Memory B cell (primary cell): Measurements from ENCODE around the gene SH3YL1.

Source experiments
- ATAC-seq: fragments of 150-1000 bp; cut with Tn5 transposase; 2 replicates; pipeline ENCODE4 v1.10.0; 2021; ENCODE audit warnings: low read depth, mild to moderate bottlenecking, moderate library complexity
- DNase-seq, 2 donors: peaks; one replicate each; pipeline ENCODE4 v3.0.0; 2022; ENCODE audit warnings: low spot score in 2 of 2
- H3K27ac Mint-ChIP-seq: one replicate; pipeline ENCODE4 v1.8.0; 2022; ENCODE audit warnings: mild to moderate bottlenecking, moderate library complexity, mixed read lengths
- H3K27me3 Mint-ChIP-seq: one replicate; pipeline ENCODE4 v1.8.0; 2022; ENCODE audit warnings: mixed read lengths
- H3K36me3 Mint-ChIP-seq: one replicate; pipeline ENCODE4 v1.8.0; 2022; ENCODE audit warnings: mild to moderate bottlenecking, mixed read lengths
- H3K4me1 Mint-ChIP-seq: one replicate; pipeline ENCODE4 v1.8.0; 2022; ENCODE audit warnings: mixed read lengths
- H3K4me3 Mint-ChIP-seq: one replicate; pipeline ENCODE4 v1.8.0; 2022; ENCODE audit warnings: mild to moderate bottlenecking, moderate library complexity, mixed read lengths
- H3K9me3 Mint-ChIP-seq: one replicate; pipeline ENCODE4 v1.8.0; 2022; ENCODE audit warnings: mixed read lengths

SH3YL1 gene

GRCh38 chr2:257429-257828 is 6.4 kb downstream of the SH3YL1 start:
- DNase-seq (no peak), ATAC-seq (no peak)
- no peak overlapping the region for H3K27ac Mint-ChIP-seq
- no peaks in the 10 kb centered on the region for H3K27me3 Mint-ChIP-seq
- H3K4me3 Mint-ChIP-seq: no peak overlapping the region
- H3K4me1 Mint-ChIP-seq: no peaks in the 10 kb centered on the region
- H3K36me3 Mint-ChIP-seq: peaks cover 7% of the 10 kb centered on the region
- H3K9me3 Mint-ChIP-seq: peaks cover 6% of the 10 kb centered on the region

- no peaks in the 10 kb centered on the region for H3K27me3 Mint-ChIP-seq
- ATAC-seq: no peak
- peaks cover 6% of the 10 kb centered on the region for H3K9me3 Mint-ChIP-seq
- no peak overlapping the region for H3K27ac Mint-ChIP-seq
- DNase-seq: no peak
- H3K36me3 Mint-ChIP-seq: peaks cover 12% of the 10 kb centered on the region
- no peaks in the 10 kb centered on the region for H3K4me1 Mint-ChIP-seq
- H3K4me3 Mint-ChIP-seq: no peak overlapping the region
These were observed 7.7 kb downstream of the SH3YL1 start for GRCh38 chr2:256094-256493.

- no peak overlapping the region for H3K27ac Mint-ChIP-seq
- DNase-seq: no peak
- peaks cover 6% of the 10 kb centered on the region for H3K9me3 Mint-ChIP-seq
- H3K4me3 Mint-ChIP-seq: no peak overlapping the region
- peaks cover 12% of the 10 kb centered on the region for H3K36me3 Mint-ChIP-seq
- no peaks in the 10 kb centered on the region for H3K4me1 Mint-ChIP-seq
- no peak for ATAC-seq
- H3K27me3 Mint-ChIP-seq: no peaks in the 10 kb centered on the region
These were observed 8.6 kb downstream of the SH3YL1 start for GRCh38 chr2:255195-255594.

GRCh38 chr2:254241-254640 is 9.6 kb downstream of the SH3YL1 start:
- H3K27ac Mint-ChIP-seq: no peak overlapping the region
- peaks cover 6% of the 10 kb centered on the region for H3K9me3 Mint-ChIP-seq
- ATAC-seq (no peak), DNase-seq (no peak)
- peaks cover 10% of the 10 kb centered on the region for H3K36me3 Mint-ChIP-seq
- no peaks in the 10 kb centered on the region for H3K4me1 Mint-ChIP-seq
- H3K27me3 Mint-ChIP-seq: no peaks in the 10 kb centered on the region
- H3K4me3 Mint-ChIP-seq: no peak overlapping the region

GRCh38 chr2:253202-253638 is 10.6 kb downstream of the SH3YL1 start:
- Mint-ChIP-seq H3K4me1 (no peaks in the 10 kb centered on the region), H3K36me3 (peaks cover 7% of the 10 kb centered on the region), H3K27ac (no peak overlapping the region), H3K4me3 (no peak overlapping the region), H3K9me3 (peaks cover 1% of the 10 kb centered on the region), H3K27me3 (no peaks in the 10 kb centered on the region)
- DNase-seq (no peak), ATAC-seq (no peak)

- peaks cover 7% of the 10 kb centered on the region for H3K36me3 Mint-ChIP-seq
- H3K4me3 Mint-ChIP-seq: no peak overlapping the region
- H3K27me3 Mint-ChIP-seq: no peaks in the 10 kb centered on the region
- H3K4me1 Mint-ChIP-seq: no peaks in the 10 kb centered on the region
- H3K27ac Mint-ChIP-seq: no peak overlapping the region
- DNase-seq (no peak), ATAC-seq (no peak)
- no peaks in the 10 kb centered on the region for H3K9me3 Mint-ChIP-seq
These were observed 11.7 kb downstream of the SH3YL1 start for GRCh38 chr2:252001-252602.

- ATAC-seq (no peak), DNase-seq (no peak)
- no peak overlapping the region for H3K27ac Mint-ChIP-seq
- H3K9me3 Mint-ChIP-seq: no peaks in the 10 kb centered on the region
- H3K4me3 Mint-ChIP-seq: no peak overlapping the region
- H3K4me1 Mint-ChIP-seq: peaks cover 4% of the 10 kb centered on the region
- no peaks in the 10 kb centered on the region for H3K27me3 Mint-ChIP-seq
- H3K36me3 Mint-ChIP-seq: peaks cover 13% of the 10 kb centered on the region
These were observed 14.2 kb downstream of the SH3YL1 start for GRCh38 chr2:249538-250042.

GRCh38 chr2:248724-249123 is 15.1 kb downstream of the SH3YL1 start:
- ATAC-seq: no peak
- H3K36me3 Mint-ChIP-seq: peaks cover 20% of the 10 kb centered on the region
- no peak for DNase-seq
- no peaks in the 10 kb centered on the region for H3K9me3 Mint-ChIP-seq
- no peak overlapping the region for H3K27ac Mint-ChIP-seq
- H3K27me3 Mint-ChIP-seq: no peaks in the 10 kb centered on the region
- H3K4me3 Mint-ChIP-seq: no peak overlapping the region
- H3K4me1 Mint-ChIP-seq: peaks cover 4% of the 10 kb centered on the region

GRCh38 chr2:246489-247144 is 17.2 kb downstream of the SH3YL1 start:
- H3K27ac Mint-ChIP-seq: peak overlapping the region; percentile 38
- peak; percentile 20 to 35 for DNase-seq

GRCh38 chr2:244547-244946 is 19.3 kb downstream of the SH3YL1 start:
- no peak overlapping the region for H3K4me3 Mint-ChIP-seq
- H3K27ac Mint-ChIP-seq: no peak overlapping the region

More at GRCh38 chr2:246489-247144, 17.2 kb downstream of the SH3YL1 start:
- Mint-ChIP-seq H3K4me3 (no peak overlapping the region), H3K27me3 (no peaks in the 10 kb centered on the region), H3K36me3 (peaks cover 29% of the 10 kb centered on the region), H3K9me3 (peaks cover 2% of the 10 kb centered on the region), H3K4me1 (peaks cover 4% of the 10 kb centered on the region)
- peak; percentile 56 for ATAC-seq

GRCh38 chr2:238869-239268 is 25.0 kb downstream of the SH3YL1 start:
- H3K36me3 Mint-ChIP-seq: peaks cover 44% of the 10 kb centered on the region
- ATAC-seq (no peak), DNase-seq (no peak)
- H3K9me3 Mint-ChIP-seq: peaks cover 2% of the 10 kb centered on the region
- no peaks in the 10 kb centered on the region for H3K27me3 Mint-ChIP-seq
- no peaks in the 10 kb centered on the region for H3K4me1 Mint-ChIP-seq
- H3K27ac Mint-ChIP-seq: no peak overlapping the region
- H3K4me3 Mint-ChIP-seq: no peak overlapping the region

More at GRCh38 chr2:244547-244946, 19.3 kb downstream of the SH3YL1 start:
- H3K4me1 Mint-ChIP-seq: peaks cover 4% of the 10 kb centered on the region
- DNase-seq (no peak), ATAC-seq (no peak)
- no peaks in the 10 kb centered on the region for H3K27me3 Mint-ChIP-seq
- peaks cover 42% of the 10 kb centered on the region for H3K36me3 Mint-ChIP-seq
- peaks cover 2% of the 10 kb centered on the region for H3K9me3 Mint-ChIP-seq

GRCh38 chr2:238431-238830 is 25.4 kb downstream of the SH3YL1 start:
- ATAC-seq (no peak), DNase-seq (no peak)
- Mint-ChIP-seq H3K27ac (no peak overlapping the region), H3K36me3 (peaks cover 42% of the 10 kb centered on the region), H3K9me3 (peaks cover 2% of the 10 kb centered on the region), H3K4me3 (no peak overlapping the region), H3K27me3 (no peaks in the 10 kb centered on the region), H3K4me1 (no peaks in the 10 kb centered on the region)

- peaks cover 40% of the 10 kb centered on the region for H3K36me3 Mint-ChIP-seq
- H3K4me3 Mint-ChIP-seq: no peak overlapping the region
- no peak for ATAC-seq
- no peak for DNase-seq
- H3K27ac Mint-ChIP-seq: no peak overlapping the region
- H3K4me1 Mint-ChIP-seq: no peaks in the 10 kb centered on the region
- H3K9me3 Mint-ChIP-seq: peaks cover 2% of the 10 kb centered on the region
- H3K27me3 Mint-ChIP-seq: no peaks in the 10 kb centered on the region
These were observed 26.0 kb downstream of the SH3YL1 start for GRCh38 chr2:237878-238277.

- Mint-ChIP-seq H3K27ac (no peak overlapping the region), H3K4me1 (no peaks in the 10 kb centered on the region), H3K36me3 (peaks cover 38% of the 10 kb centered on the region), H3K9me3 (no peaks in the 10 kb centered on the region), H3K27me3 (no peaks in the 10 kb centered on the region), H3K4me3 (no peak overlapping the region)
- no peak for ATAC-seq
- no peak for DNase-seq
These were observed 26.8 kb downstream of the SH3YL1 start for GRCh38 chr2:236993-237539.
